ENCODE measurements around the gene ROGDI. TPM values are rescaled to one million over a fixed set of nuclear protein-coding genes. Genes with fewer than 3 reads are reported as not detected.

The ROGDI gene
- total and polyA plus RNA-seq, 4 donors, result 14.0 to 28.1 (median 17.4) TPM

DNA sequence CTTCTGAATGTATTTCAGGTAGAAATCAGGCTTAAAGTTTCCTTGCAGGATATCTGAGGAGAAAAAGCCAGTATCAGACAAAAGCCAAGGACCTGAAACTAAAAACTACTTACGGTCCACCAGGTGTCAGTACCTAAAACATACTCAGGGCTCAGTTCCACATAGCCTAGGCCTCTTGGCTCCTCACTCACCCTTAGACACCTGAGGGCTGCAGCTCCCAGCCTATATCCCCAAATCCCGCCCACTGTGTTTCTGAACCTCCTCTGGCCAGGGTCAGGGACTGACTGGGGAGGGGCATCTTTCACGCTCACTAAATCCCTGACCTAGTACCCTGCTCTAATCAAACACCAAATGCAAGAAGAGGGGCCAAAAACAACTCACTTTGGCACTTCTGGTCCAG lies 8.8 kb upstream of the ROGDI start (continued):
- TF ChIP-seq GABPA (IDR thresholded peaks at IDR 0.05 in 1 of 2, conservative IDR thresholded peaks at IDR 0.05 in 1 of 2), result no peak
- no peak for TF ChIP-seq RXRA (IDR thresholded peaks at IDR 0.05)
- TF ChIP-seq EGR1 (IDR thresholded peaks at IDR 0.05; ENCODE audit: low read depth in 2 of 2), result no peak

DNA sequence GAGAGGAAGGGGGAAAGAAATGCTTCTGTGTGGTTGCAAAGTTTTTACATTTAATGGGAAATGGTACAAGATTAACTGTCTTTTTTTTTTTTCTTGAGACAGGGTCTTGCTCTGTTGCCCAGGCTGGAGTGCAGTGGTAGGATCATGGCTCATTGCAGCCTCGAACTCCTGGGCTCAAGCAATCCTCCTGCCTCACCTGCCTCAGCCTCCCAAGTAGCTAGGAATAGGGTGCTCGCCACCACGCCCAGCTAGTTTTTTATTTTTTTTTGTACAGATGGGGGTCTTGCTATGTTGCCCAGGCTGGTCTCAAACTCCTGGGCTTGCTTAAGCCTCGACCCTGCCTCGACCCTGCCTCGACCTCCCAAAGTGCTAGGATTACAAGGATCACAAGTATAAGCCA lies 3.8 kb upstream of the ROGDI start:
- H3K4me3 ChIP-seq (ENCODE audit: low read depth in 1 of 3, low read length in 3 of 3), result no peak overlapping the region
- peaks cover 0 to 28% (median 9%) of the 10 kb centered on the region in 4 donors for H3K4me1 ChIP-seq (ENCODE audit: control insufficient read depth in 4 of 4, insufficient read depth in 4 of 4, low read length in 3 of 4)
- no peak overlapping the region for H3K27ac ChIP-seq (ENCODE audit: low read depth in 1 of 2, low read length in 2 of 2)
- TF ChIP-seq NR2F2 (IDR thresholded peaks at IDR 0.05), result no peak
- no peak for TF ChIP-seq RXRA (IDR thresholded peaks at IDR 0.05)
- TF ChIP-seq SP1 (IDR thresholded peaks at IDR 0.05), result no peak
- TF ChIP-seq JUND (IDR thresholded peaks at IDR 0.05), result no peak
- no peak for TF ChIP-seq TAF1 (conservative IDR thresholded peaks at IDR 0.05)
- no peak for TF ChIP-seq FOXA2 (IDR thresholded peaks at IDR 0.05)
- TF ChIP-seq, protein P1, sequence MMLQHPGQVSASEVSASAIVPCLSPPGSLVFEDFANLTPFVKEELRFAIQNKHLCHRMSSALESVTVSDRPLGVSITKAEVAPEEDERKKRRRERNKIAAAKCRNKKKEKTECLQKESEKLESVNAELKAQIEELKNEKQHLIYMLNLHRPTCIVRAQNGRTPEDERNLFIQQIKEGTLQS (IDR thresholded peaks at IDR 0.05), result no peak
- no peak for TF ChIP-seq GABPA (IDR thresholded peaks at IDR 0.05 in 1 of 2, conservative IDR thresholded peaks at IDR 0.05 in 1 of 2)
- TF ChIP-seq, protein P2, sequence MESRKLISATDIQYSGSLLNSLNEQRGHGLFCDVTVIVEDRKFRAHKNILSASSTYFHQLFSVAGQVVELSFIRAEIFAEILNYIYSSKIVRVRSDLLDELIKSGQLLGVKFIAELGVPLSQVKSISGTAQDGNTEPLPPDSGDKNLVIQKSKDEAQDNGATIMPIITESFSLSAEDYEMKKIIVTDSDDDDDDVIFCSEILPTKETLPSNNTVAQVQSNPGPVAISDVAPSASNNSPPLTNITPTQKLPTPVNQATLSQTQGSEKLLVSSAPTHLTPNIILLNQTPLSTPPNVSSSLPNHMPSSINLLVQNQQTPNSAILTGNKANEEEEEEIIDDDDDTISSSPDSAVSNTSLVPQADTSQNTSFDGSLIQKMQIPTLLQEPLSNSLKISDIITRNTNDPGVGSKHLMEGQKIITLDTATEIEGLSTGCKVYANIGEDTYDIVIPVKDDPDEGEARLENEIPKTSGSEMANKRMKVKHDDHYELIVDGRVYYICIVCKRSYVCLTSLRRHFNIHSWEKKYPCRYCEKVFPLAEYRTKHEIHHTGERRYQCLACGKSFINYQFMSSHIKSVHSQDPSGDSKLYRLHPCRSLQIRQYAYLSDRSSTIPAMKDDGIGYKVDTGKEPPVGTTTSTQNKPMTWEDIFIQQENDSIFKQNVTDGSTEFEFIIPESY (IDR thresholded peaks at IDR 0.05), result no peak
- TF ChIP-seq HNF4G (IDR thresholded peaks at IDR 0.05), result no peak
- TF ChIP-seq, protein P3, sequence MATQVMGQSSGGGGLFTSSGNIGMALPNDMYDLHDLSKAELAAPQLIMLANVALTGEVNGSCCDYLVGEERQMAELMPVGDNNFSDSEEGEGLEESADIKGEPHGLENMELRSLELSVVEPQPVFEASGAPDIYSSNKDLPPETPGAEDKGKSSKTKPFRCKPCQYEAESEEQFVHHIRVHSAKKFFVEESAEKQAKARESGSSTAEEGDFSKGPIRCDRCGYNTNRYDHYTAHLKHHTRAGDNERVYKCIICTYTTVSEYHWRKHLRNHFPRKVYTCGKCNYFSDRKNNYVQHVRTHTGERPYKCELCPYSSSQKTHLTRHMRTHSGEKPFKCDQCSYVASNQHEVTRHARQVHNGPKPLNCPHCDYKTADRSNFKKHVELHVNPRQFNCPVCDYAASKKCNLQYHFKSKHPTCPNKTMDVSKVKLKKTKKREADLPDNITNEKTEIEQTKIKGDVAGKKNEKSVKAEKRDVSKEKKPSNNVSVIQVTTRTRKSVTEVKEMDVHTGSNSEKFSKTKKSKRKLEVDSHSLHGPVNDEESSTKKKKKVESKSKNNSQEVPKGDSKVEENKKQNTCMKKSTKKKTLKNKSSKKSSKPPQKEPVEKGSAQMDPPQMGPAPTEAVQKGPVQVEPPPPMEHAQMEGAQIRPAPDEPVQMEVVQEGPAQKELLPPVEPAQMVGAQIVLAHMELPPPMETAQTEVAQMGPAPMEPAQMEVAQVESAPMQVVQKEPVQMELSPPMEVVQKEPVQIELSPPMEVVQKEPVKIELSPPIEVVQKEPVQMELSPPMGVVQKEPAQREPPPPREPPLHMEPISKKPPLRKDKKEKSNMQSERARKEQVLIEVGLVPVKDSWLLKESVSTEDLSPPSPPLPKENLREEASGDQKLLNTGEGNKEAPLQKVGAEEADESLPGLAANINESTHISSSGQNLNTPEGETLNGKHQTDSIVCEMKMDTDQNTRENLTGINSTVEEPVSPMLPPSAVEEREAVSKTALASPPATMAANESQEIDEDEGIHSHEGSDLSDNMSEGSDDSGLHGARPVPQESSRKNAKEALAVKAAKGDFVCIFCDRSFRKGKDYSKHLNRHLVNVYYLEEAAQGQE (IDR thresholded peaks at IDR 0.05), result no peak
- no peak overlapping the region for H3K9ac ChIP-seq (ENCODE audit: low read depth in 1 of 2, low read length in 2 of 2)
- no peaks in the 10 kb centered on the region for H3K9me3 ChIP-seq (ENCODE audit: control insufficient read depth in 4 of 4, low read length in 3 of 4)
- WGBS, result 98% methylated on average over 6 of the region's 6 CpGs
- no peaks in the 10 kb centered on the region for H3K27me3 ChIP-seq (ENCODE audit: control insufficient read depth in 4 of 4, insufficient read depth in 4 of 4, low read length in 3 of 4)
- no peak for DNase-seq (ENCODE audit: low spot score)
- peaks cover 6 to 30% (median 15%) of the 10 kb centered on the region in 4 donors for H3K36me3 ChIP-seq (ENCODE audit: control insufficient read depth in 4 of 4, insufficient read depth in 3 of 4, low read depth in 1 of 4, low read length in 3 of 4)

DNA sequence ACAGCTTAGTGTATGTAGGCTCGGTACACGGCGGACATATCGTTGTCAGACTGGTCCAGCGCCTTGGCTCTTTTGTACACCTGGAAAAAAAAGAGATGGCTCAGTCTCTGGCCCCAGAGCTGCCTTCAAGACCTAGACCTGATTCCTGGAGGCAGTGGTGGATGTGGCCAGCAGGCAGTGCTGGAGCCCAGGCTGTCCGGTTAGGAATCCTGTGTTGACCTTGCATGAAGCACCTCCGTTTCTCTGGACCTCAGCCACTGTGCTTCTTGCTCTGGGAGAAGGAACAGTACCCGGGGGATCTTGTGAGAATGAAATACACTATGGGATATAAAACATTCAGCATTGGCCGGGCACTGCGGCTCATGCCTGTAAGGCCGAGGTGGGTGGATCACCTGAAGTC lies 2.8 kb upstream of the ROGDI start:
- Histone ChIP-seq H3K27ac (ENCODE audit: low read depth in 1 of 2, low read length in 2 of 2) (no peak overlapping the region), H3K9me3 (ENCODE audit: control insufficient read depth in 4 of 4, low read length in 3 of 4) (no peaks in the 10 kb centered on the region), H3K27me3 (ENCODE audit: control insufficient read depth in 4 of 4, insufficient read depth in 4 of 4, low read length in 3 of 4) (no peaks in the 10 kb centered on the region), H3K4me3 (ENCODE audit: low read depth in 1 of 3, low read length in 3 of 3) (no peak overlapping the region), H3K36me3 (ENCODE audit: control insufficient read depth in 4 of 4, insufficient read depth in 3 of 4, low read depth in 1 of 4, low read length in 3 of 4) (peaks cover 6 to 23% (median 12%) of the 10 kb centered on the region in 4 donors), H3K9ac (ENCODE audit: low read depth in 1 of 2, low read length in 2 of 2) (no peak overlapping the region), H3K4me1 (ENCODE audit: control insufficient read depth in 4 of 4, insufficient read depth in 4 of 4, low read length in 3 of 4) (peaks cover 0 to 37% (median 11%) of the 10 kb centered on the region in 4 donors)
- 89% methylated on average over 11 of the region's 11 CpGs for WGBS
- DNase-seq (ENCODE audit: low spot score), result no peak
- TF ChIP-seq JUND (IDR thresholded peaks at IDR 0.05), result no peak
- TF ChIP-seq, protein P1 (IDR thresholded peaks at IDR 0.05), result no peak
- TF ChIP-seq YY1 (IDR thresholded peaks at IDR 0.05), result no peak
- TF ChIP-seq NR2F2 (IDR thresholded peaks at IDR 0.05), result no peak
- TF ChIP-seq HNF4G (IDR thresholded peaks at IDR 0.05), result no peak
- TF ChIP-seq, protein P4, sequence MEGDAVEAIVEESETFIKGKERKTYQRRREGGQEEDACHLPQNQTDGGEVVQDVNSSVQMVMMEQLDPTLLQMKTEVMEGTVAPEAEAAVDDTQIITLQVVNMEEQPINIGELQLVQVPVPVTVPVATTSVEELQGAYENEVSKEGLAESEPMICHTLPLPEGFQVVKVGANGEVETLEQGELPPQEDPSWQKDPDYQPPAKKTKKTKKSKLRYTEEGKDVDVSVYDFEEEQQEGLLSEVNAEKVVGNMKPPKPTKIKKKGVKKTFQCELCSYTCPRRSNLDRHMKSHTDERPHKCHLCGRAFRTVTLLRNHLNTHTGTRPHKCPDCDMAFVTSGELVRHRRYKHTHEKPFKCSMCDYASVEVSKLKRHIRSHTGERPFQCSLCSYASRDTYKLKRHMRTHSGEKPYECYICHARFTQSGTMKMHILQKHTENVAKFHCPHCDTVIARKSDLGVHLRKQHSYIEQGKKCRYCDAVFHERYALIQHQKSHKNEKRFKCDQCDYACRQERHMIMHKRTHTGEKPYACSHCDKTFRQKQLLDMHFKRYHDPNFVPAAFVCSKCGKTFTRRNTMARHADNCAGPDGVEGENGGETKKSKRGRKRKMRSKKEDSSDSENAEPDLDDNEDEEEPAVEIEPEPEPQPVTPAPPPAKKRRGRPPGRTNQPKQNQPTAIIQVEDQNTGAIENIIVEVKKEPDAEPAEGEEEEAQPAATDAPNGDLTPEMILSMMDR (IDR thresholded peaks at IDR 0.05; ENCODE audit: low read depth, low read length, missing input control), result no peak
- no peak for TF ChIP-seq FOXA1 (IDR thresholded peaks at IDR 0.05)
- no peak for TF ChIP-seq FOXA2 (IDR thresholded peaks at IDR 0.05)
- TF ChIP-seq TAF1 (conservative IDR thresholded peaks at IDR 0.05), result no peak
- TF ChIP-seq, protein P5, sequence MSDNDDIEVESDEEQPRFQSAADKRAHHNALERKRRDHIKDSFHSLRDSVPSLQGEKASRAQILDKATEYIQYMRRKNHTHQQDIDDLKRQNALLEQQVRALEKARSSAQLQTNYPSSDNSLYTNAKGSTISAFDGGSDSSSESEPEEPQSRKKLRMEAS (IDR thresholded peaks at IDR 0.05), result no peak
- TF ChIP-seq SP1 (IDR thresholded peaks at IDR 0.05), result no peak
- no peak for TF ChIP-seq RAD21 (IDR thresholded peaks at IDR 0.05)
- TF ChIP-seq, protein P3 (IDR thresholded peaks at IDR 0.05), result no peak
- no peak for TF ChIP-seq EGR1 (IDR thresholded peaks at IDR 0.05; ENCODE audit: low read depth in 2 of 2)
- no peak for TF ChIP-seq GABPA (IDR thresholded peaks at IDR 0.05 in 1 of 2, conservative IDR thresholded peaks at IDR 0.05 in 1 of 2)
- no peak for TF ChIP-seq RXRA (IDR thresholded peaks at IDR 0.05)

All from liver (tissue), 9 donors.